Nephron progenitor cell (in vitro differentiated cells): Measurements from ENCODE around the gene USF1.
"Not testable (repeated sequence)": the region's sequence is repeated elsewhere in the genome, so short reads cannot be mapped to it uniquely, and the experiment has no call there.

ENCODE experiments used
- DNase-seq: peaks from one replicate; pipeline ENCODE4 v3.0.0; 2021
- H3K27ac Mint-ChIP-seq: 2 replicates; pipeline ENCODE4 v1.8.0; 2021; ENCODE audit warnings: mild to moderate bottlenecking, moderate library complexity, mixed read lengths
- H3K27me3 Mint-ChIP-seq: 2 replicates; pipeline ENCODE4 v1.8.0; 2021; ENCODE audit warnings: mild to moderate bottlenecking, low read depth, mixed read lengths; ENCODE audit not compliant: poor library complexity
- H3K36me3 Mint-ChIP-seq: 2 replicates; pipeline ENCODE4 v1.8.0; 2021; ENCODE audit warnings: low read depth, mixed read lengths
- H3K4me1 Mint-ChIP-seq: 2 replicates; pipeline ENCODE4 v1.8.0; 2021; ENCODE audit warnings: mixed read lengths
- H3K4me3 Mint-ChIP-seq: 2 replicates; pipeline ENCODE4 v1.8.0; 2021; ENCODE audit warnings: mild to moderate bottlenecking, moderate library complexity, mixed read lengths
- H3K9me3 Mint-ChIP-seq: 2 replicates; pipeline ENCODE4 v1.8.0; 2021; ENCODE audit warnings: mild to moderate bottlenecking, moderate library complexity, mixed read lengths
- TF ChIP-seq, protein P1 (sequence below): fragments of 200-600 bp; sonication (generic); IDR thresholded peaks from 2 replicates; pipeline ENCODE4 v1.5.0; 2021; ENCODE audit warnings: antibody characterized with exemption

USF1 gene

GRCh38 chr1:160997323-160998038, 48.3 kb downstream of the USF1 start:
- Mint-ChIP-seq H3K36me3 (peaks cover 20% of the 10 kb centered on the region), H3K27me3 (no peaks in the 10 kb centered on the region), H3K4me1 (peaks cover 9% of the 10 kb centered on the region), H3K27ac (peak overlapping the region; percentile 58), H3K9me3 (no peaks in the 10 kb centered on the region), H3K4me3 (no peak overlapping the region)
- TF ChIP-seq, protein P1, sequence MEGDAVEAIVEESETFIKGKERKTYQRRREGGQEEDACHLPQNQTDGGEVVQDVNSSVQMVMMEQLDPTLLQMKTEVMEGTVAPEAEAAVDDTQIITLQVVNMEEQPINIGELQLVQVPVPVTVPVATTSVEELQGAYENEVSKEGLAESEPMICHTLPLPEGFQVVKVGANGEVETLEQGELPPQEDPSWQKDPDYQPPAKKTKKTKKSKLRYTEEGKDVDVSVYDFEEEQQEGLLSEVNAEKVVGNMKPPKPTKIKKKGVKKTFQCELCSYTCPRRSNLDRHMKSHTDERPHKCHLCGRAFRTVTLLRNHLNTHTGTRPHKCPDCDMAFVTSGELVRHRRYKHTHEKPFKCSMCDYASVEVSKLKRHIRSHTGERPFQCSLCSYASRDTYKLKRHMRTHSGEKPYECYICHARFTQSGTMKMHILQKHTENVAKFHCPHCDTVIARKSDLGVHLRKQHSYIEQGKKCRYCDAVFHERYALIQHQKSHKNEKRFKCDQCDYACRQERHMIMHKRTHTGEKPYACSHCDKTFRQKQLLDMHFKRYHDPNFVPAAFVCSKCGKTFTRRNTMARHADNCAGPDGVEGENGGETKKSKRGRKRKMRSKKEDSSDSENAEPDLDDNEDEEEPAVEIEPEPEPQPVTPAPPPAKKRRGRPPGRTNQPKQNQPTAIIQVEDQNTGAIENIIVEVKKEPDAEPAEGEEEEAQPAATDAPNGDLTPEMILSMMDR = peak; percentile 30
- DNase-seq = no peak

- H3K27me3 Mint-ChIP-seq = no peaks in the 10 kb centered on the region
- no peak for DNase-seq
- TF ChIP-seq, protein P1 = no peak
- no peaks in the 10 kb centered on the region for H3K9me3 Mint-ChIP-seq
- H3K27ac Mint-ChIP-seq = no peak overlapping the region
- no peak overlapping the region for H3K4me3 Mint-ChIP-seq
- peaks cover 20% of the 10 kb centered on the region for H3K36me3 Mint-ChIP-seq
- peaks cover 4% of the 10 kb centered on the region for H3K4me1 Mint-ChIP-seq
Observed at GRCh38 chr1:160996178-160996577, 49.6 kb downstream of the USF1 start.

DNA sequence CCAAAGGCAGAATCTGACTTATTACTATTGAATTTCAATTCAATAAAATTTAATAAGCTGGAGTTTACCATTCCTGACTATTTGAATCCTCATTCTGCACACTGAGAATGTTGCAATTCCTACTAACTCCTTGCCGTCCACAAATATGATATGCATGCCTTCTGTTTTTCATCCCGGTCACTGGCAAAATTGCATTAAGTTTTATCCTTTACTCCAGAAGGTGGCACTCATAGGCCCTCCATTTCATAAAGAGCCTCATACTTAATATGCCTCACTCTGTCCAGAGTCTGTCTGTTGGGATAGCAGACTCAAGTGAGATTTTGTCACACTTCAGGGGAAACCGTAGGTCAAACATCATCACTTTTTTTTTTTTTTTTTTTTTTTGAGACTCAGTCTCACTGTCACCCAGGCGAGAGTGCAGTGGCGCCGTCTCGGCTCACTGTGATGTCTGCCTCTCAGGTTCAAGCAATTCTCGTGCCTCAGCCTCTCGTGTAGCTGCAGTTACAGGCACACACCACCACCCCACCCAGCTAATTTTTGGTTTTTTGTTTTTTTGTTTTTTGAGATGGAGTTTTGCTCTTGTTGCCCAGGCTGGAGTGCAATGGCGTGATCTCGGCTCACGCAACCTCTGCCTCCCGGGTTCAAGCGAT, 52.1 kb downstream of the USF1 start:
- Mint-ChIP-seq H3K27ac (no peak overlapping the region), H3K9me3 (no peaks in the 10 kb centered on the region), H3K4me3 (no peak overlapping the region), H3K27me3 (no peaks in the 10 kb centered on the region), H3K4me1 (peaks cover 4% of the 10 kb centered on the region), H3K36me3 (peaks cover 5% of the 10 kb centered on the region)
- TF ChIP-seq, protein P1 = no peak
- DNase-seq = no peak

DNA sequence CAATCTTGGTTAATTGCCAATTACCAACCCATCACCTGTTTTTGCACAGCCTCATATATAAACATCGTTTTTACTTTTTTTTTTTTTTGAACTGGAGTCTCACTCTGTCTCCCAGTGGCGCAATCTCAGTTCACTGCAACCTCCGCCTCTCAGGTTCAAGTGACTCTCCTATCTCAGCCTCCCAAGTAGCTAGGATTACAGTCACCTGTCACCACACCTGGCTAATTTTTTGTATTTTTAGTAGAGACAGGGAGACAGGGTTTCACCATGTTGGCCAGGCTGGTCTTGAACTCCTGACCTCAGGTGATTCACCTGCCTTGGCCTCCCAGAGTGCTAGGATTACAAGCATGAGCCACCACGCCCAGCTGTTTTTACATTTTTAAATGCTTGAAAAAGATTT, 53.7 kb downstream of the USF1 start:
- H3K4me3 Mint-ChIP-seq, H3K27me3 Mint-ChIP-seq, H3K36me3 Mint-ChIP-seq, DNase-seq, H3K9me3 Mint-ChIP-seq, H3K27ac Mint-ChIP-seq: not testable (repeated sequence)
- H3K4me1 Mint-ChIP-seq = peaks cover 15% of the 10 kb centered on the region
